ENCODE data around the gene WWC1. TPM values are rescaled to one million over a fixed set of nuclear protein-coding genes. Genes with fewer than 3 reads are reported as not detected.
"Not testable (repeated sequence)": the region's sequence is repeated elsewhere in the genome, so short reads cannot be mapped to it uniquely, and the experiment has no call there.

The WWC1 gene
- total and polyA plus RNA-seq, 12 donors: 0.10 to 5.8 (median 0.55) TPM

GRCh38 chr5:168339109-168339771 lies 47.8 kb downstream of the WWC1 start:
- 39 to 51% (median 45%) methylated on average over 5 of the region's 5 CpGs for whole genome bisulfite sequencing, 4 donors
- intact Hi-C loops (cut with DNase I): no loop called here
- Histone ChIP-seq H3K27ac (no peak overlapping the region), H3K4me3 (no peak overlapping the region), H3K4me1 (replicated peaks in 1 of 2) (no peaks in the 10 kb centered on the region), H3K27me3 (no peaks in the 10 kb centered on the region), H3K36me3 (replicated peaks in 1 of 2) (no peaks in the 10 kb centered on the region), H3K9me3 (replicated peaks in 1 of 3) (no peaks in the 10 kb centered on the region)
- DNase-seq: no peak
- TF ChIP-seq POLR2A (IDR thresholded peaks at IDR 0.05) (no peak), CTCF (IDR thresholded peaks at IDR 0.05) (no peak)

GRCh38 chr5:168339772-168340140 lies 48.3 kb downstream of the WWC1 start:
- H3K36me3 ChIP-seq (replicated peaks in 1 of 2); intact Hi-C loops (cut with DNase I); H3K27me3 ChIP-seq; H3K27ac ChIP-seq; DNase-seq; H3K4me3 ChIP-seq; H3K4me1 ChIP-seq (replicated peaks in 1 of 2); H3K9me3 ChIP-seq (replicated peaks in 1 of 3): not testable (repeated sequence)
- 82 to 88% (median 86%) methylated on average over 3 of the region's 3 CpGs for WGBS, 4 donors

- H3K27ac ChIP-seq: no peak overlapping the region
- DNase-seq: no peak
- H3K4me1 ChIP-seq (replicated peaks in 1 of 2): no peaks in the 10 kb centered on the region
- no peaks in the 10 kb centered on the region for H3K36me3 ChIP-seq (replicated peaks in 1 of 2)
- intact Hi-C loops (cut with DNase I): no loop called here
- no peak overlapping the region for H3K4me3 ChIP-seq
- H3K27me3 ChIP-seq: no peaks in the 10 kb centered on the region
- WGBS, 4 donors: 84 to 91% (median 87%) methylated on average over 1 of the region's 1 CpG
- H3K9me3 ChIP-seq (replicated peaks in 1 of 3): no peaks in the 10 kb centered on the region
- TF ChIP-seq CTCF (IDR thresholded peaks at IDR 0.05): no peak
- no peak for TF ChIP-seq POLR2A (IDR thresholded peaks at IDR 0.05)
Observed at GRCh38 chr5:168340487-168340886, 49.0 kb downstream of the WWC1 start.

- H3K27me3 ChIP-seq: no peaks in the 10 kb centered on the region
- no peak overlapping the region for H3K4me3 ChIP-seq
- intact Hi-C loops (cut with DNase I): no loop called here
- H3K9me3 ChIP-seq (replicated peaks in 1 of 3): no peaks in the 10 kb centered on the region
- 63 to 88% (median 85%) methylated on average over 2 of the region's 2 CpGs for WGBS, 4 donors
- no peak for TF ChIP-seq POLR2A (IDR thresholded peaks at IDR 0.05)
- TF ChIP-seq CTCF (IDR thresholded peaks at IDR 0.05): no peak
- no peaks in the 10 kb centered on the region for H3K4me1 ChIP-seq (replicated peaks in 1 of 2)
- no peak for DNase-seq
- no peaks in the 10 kb centered on the region for H3K36me3 ChIP-seq (replicated peaks in 1 of 2)
- no peak overlapping the region for H3K27ac ChIP-seq
Observed at GRCh38 chr5:168341178-168341577, 49.7 kb downstream of the WWC1 start.

- TF ChIP-seq CTCF (IDR thresholded peaks at IDR 0.05): no peak
- no peak for TF ChIP-seq POLR2A (IDR thresholded peaks at IDR 0.05)
- no peaks in the 10 kb centered on the region for H3K36me3 ChIP-seq (replicated peaks in 1 of 2)
- no peak overlapping the region for H3K27ac ChIP-seq
- intact Hi-C loops (cut with DNase I): no loop called here
- no peaks in the 10 kb centered on the region for H3K4me1 ChIP-seq (replicated peaks in 1 of 2)
- DNase-seq: no peak
- H3K27me3 ChIP-seq: no peaks in the 10 kb centered on the region
- no peak overlapping the region for H3K4me3 ChIP-seq
- no peaks in the 10 kb centered on the region for H3K9me3 ChIP-seq (replicated peaks in 1 of 3)
- WGBS, 4 donors: 78 to 82% (median 80%) methylated on average over 6 of the region's 6 CpGs
Observed at GRCh38 chr5:168342151-168342825, 50.8 kb downstream of the WWC1 start.

Data from adrenal gland (tissue), 12 donors.